Hypothalamus (tissue), 51 donors: Measurements from ENCODE around the gene DOCK1.

Source experiments
- DNase-seq, 51 donors: peaks; one replicate each; lab custom pipeline; 2025; lab: John Stamatoyannopoulos, UW

Gene DOCK1

DNA sequence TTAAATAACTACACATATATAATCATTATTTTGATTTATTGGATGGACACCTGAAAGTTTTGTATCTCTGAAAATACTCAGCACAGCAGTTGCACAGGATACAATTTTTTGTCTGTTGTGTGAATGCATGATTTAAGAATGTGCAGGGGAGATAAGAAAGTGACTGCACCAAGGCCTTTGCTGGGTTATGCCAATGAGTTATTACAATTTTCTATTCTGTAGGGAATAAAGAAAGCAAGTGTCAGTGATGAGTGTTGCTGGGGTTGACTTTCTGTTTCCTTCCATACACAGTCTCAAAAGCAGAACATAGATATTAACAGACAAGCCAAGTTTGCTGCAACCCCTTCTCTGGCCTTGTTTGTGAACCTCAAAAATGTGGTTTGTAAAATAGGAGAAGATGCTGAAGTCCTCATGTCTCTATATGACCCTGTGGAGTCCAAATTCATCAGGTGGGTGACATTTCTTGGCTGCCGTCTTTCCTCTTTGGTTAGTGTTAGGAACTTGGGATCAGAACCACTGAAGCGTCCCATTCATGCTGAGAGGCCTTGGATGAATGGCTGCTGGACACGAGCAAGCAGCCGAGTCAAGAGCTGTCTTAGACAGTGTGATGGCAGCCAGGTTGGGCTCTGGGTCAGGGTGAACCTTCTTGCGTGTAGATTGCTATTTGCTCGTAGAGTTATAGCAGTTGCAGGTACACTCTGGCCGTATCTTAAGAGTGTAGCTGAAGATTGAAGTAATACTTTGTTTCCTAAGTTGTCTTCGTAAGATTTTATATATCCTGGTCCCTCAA lies 92.8 kb downstream of the DOCK1 start:
- DNase-seq, result no peak

DNA sequence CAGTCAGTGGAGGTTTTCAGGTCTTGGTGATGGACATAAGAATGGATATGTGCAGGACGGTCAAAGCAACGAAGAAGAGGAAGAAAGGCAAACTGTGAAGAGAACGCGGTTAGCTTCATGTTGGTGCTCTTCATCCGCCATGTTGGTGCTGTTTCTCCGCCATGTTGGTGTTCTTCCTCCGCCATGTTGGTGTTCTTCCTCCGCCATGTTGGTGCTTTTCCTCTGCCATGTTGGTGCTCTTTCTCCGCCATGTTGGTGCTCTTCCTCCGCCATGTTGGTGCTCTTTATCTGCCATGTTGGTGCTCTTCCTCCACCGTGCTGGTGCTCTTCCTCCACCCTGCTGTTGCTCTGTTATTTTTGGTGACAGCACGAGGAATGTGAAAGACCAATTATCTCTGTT lies 95.4 kb downstream of the DOCK1 start:
- no peak for DNase-seq

DNA sequence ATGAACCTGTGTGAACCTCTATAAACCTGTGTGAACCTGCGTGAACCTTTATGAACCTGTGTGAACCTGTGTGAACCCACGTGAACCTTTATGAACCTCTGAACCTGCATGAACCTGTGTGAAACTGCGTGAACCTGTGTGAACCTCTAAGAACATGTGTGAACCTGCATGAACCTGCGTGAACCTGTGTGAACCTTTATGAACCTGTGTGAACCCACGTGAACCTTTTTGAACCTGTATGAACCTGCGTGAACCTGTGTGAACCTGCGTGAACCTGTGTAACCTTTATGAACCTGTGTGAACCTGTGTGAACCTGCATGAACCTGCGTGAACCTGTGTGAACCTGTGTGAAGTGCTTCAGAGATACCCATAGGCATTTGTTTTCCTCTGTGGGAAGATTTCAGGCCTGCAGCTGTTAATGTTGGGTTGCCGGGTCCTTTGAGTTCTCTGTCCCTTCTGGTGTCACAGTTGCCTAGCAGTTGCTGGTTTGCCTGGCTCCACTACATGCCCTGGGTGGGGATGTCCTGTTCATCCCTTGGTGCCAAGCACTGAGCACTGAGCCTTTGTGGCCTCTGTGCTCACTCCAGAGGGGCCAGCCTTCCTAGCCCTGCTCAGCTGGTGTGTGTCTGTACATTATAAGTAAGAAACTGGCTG lies 97.9 kb downstream of the DOCK1 start:
- DNase-seq, result no peak

- no peak for DNase-seq
These were observed 101.2 kb downstream of the DOCK1 start for GRCh38 chr10:127006453-127006852.

DNA sequence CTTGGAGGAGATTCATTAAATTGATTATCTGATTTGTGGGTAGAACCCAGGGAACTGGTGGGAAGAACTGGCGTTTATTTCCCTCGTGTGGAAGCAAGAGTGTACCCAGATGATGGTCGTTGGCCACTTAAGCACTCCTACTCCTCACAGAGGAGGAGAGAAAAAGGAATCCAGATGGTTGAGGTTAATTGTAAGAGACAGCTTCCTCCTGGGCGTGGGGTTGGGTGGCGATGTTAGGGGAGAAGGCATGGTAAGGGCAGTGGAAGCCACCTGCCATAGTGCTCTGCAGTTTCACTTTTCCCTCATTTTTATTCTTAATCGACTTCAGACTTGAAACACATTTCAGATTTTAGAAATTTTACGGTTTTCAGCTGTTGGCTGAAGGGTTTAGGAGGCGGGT lies 104.1 kb downstream of the DOCK1 start:
- DNase-seq, result no peak

DNA sequence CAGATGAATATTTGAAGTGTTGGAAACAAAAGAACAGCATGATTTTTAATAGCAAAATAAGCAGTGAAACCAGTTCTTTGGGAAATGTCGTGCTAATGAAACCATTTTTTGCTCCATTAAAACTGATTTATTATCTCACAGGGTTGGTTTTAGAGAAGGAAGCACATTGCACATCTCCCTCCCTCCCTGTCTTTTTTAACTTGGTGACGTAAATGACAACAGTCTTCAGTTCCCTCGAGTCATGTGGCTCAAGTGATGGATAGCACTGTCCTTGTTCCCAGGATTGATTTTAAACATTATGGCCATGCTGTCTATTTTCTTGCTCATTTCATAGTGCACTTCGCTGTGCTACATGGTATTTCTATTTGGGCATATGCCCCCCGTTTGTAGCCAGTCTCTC lies 105.9 kb downstream of the DOCK1 start:
- DNase-seq, result no peak

DNA sequence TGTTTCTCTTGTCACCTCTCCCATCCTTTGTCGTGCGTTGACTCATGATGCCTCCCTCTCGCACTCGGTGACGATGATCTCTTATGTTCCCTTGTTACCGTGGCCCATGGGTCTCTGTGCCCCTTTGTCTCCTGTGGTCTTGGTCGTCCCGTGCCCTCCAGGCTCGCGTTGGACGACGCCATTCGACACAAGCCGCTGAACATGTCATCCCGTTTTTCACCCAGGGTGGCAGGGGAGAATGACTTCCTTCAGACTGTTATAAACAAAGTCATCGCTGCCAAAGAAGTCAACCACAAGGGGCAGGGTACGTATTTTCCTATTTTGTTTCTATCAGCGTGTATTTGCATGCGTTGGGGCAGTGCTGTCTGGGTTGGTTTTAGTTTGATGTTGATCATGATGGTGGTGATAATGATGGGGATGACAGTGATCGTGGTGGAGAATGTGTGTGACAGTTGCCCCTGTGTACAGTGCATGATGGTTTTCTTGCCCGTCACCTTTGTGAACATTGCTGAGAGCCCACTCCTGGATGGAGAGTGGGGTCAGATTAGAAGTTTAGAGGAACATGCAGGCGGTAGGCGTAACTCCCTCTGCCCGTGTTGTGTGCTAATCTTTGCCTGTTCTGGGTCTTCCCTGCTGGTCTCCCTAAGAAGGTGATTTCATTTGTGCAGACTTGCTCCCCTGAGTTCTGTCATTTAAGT lies 107.0 kb downstream of the DOCK1 start:
- DNase-seq, result no peak

- DNase-seq, result peak in 31 of 51 donors; percentile 8 to 72 (median 54)
These were observed 107.5 kb downstream of the DOCK1 start for GRCh38 chr10:127012769-127013152.

GRCh38 chr10:127013211-127013656 lies 108.0 kb downstream of the DOCK1 start:
- no peak for DNase-seq

GRCh38 chr10:127013691-127014473 lies 108.7 kb downstream of the DOCK1 start:
- no peak for DNase-seq

- no peak for DNase-seq
These were observed 109.4 kb downstream of the DOCK1 start for GRCh38 chr10:127014671-127015070.

- DNase-seq, result no peak
These were observed 110.1 kb downstream of the DOCK1 start for GRCh38 chr10:127015373-127015772.

- no peak for DNase-seq
These were observed 111.1 kb downstream of the DOCK1 start for GRCh38 chr10:127016331-127016730.

GRCh38 chr10:127017541-127018297 lies 112.5 kb downstream of the DOCK1 start:
- no peak for DNase-seq

DNA sequence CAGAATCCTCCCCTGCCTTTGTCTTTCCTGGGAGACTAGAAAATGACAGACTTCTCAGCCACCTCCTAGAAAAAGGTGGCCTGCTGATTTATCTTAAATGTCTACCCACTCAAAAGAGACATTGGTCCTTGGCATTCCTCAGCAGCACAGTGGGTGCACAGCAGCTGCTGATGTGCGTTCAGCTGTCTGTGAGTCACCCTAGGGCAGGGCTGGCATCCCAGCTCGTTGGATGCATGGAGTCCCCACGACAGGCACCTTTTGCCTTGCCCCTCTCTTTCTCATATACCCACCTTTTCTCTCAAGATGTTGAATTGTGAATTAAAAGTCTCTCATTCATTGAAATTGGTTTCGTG lies 113.0 kb downstream of the DOCK1 start:
- no peak for DNase-seq

DNA sequence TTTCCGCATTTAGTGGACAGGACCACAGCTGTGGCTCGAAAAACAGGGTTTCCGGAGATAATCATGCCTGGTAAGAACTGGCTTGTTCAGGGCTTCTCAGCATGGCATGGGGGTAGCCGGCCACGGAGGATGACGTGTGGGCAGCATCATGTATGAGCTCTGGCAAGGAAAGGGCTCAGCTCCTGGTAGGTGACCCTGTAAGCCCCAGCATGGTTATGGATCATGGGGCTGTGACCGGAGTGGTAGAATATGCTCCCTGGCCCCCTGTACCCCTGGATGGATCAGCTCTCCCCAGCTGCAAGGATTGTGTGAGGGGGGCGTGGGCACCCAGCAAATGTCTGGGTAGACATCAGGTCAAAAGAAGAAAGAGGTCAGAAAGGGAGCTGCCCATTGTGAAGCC lies 113.5 kb downstream of the DOCK1 start:
- no peak for DNase-seq

GRCh38 chr10:127020260-127020659 lies 115.0 kb downstream of the DOCK1 start:
- no peak for DNase-seq

DNA sequence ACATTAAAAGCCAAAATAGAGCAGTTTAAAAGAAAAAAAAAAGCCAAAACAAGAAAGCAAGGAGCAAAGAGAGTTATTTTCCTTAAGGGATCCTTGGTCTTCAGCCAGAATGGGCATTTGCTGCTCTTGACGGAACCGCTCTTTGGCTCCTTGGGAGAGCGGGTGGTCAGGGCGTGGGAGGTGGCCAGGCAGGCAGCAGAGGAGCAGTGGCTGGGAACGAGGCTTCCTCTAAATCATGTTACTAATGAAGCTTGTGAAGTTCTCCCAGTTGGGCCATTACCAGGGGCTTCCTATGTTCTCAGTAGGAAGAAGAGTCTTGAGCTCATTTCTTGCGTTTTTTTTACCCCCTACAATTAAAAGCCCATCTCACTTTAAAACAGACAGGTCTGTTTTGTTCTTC lies 116.6 kb downstream of the DOCK1 start:
- DNase-seq, result no peak

DNA sequence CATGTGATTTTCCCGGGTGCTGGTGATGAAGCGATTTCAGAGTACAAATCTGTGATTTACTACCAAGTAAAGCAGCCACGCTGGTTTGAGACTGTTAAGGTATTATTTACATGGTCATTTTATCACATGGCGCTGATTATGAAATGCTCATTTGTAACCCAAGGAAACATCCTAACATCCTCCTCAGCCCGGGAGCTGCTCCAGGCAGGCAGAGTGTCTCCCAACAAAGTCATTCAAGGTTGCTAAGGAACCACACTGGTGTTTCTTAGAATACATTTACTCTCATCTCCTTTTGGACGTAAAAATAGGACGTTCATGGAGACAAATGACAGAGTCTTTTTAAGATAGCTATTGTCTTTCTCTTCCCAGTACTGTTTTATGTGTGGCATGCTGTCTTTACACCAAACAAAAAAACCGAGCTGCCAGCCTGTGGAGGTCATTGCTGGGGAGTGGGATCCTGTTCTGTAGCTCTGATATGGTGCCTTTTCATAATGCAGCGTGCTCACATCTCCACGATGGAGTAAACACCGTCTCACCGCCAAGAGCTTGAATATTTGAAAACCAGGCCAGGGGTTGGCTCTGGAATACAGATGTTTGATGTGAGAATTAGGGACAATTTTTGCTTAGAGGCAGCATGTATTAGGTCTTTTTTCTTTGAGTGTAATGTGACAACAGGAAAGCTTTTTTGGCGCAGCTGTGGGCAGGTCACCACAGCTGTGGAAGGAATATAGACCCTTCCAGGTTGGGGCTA lies 119.6 kb downstream of the DOCK1 start:
- peak in 15 of 51 donors; percentile 11 to 52 (median 26) for DNase-seq
